Heart right ventricle (tissue), 16 donors: Measurements from ENCODE around the gene FLNC. TPM values are rescaled to one million over a fixed set of nuclear protein-coding genes. Genes with fewer than 3 reads are reported as not detected.

Experiments
- ATAC-seq, 8 donors: fragments of 200-7000 bp; cut with Tn5 transposase; one replicate each; pipeline ENCODE4 v1.9.1; 2020; ENCODE audit warnings: mild to moderate bottlenecking in 8 of 8, moderate library complexity in 8 of 8, moderate number of reproducible peaks in 1 of 8
- DNase-seq, 2 donors: peaks; one replicate each; pipeline ENCODE4 v3.0.0-alpha.2; 2020
- H3K27ac ChIP-seq, 10 donors: fragments of 200-600 bp; sonication (generic) in 2 of 10; one replicate each; pipeline versions ENCODE4 v1.5.0 to v1.8.0; 2020 to 2022; ENCODE audit warnings: mild to moderate bottlenecking in 3 of 10
- H3K27me3 ChIP-seq, 7 donors: fragments of 200-600 bp; one replicate each; pipeline ENCODE4 v1.8.0; 2021 to 2022; ENCODE audit warnings: mild to moderate bottlenecking in 2 of 7
- H3K36me3 ChIP-seq, 9 donors: fragments of 200-600 bp; sonication (generic) in 1 of 9; one replicate each; pipeline versions ENCODE4 v1.5.0 to v1.8.0; 2020 to 2022; ENCODE audit warnings: mild to moderate bottlenecking in 2 of 9
- H3K4me1 ChIP-seq, 9 donors: fragments of 200-600 bp; sonication (generic) in 1 of 9; one replicate each; pipeline versions ENCODE4 v1.5.0 to v1.8.0; 2020 to 2022; ENCODE audit warnings: mild to moderate bottlenecking in 4 of 9
- H3K4me3 ChIP-seq, 10 donors: fragments of 200-600 bp; sonication (generic) in 2 of 10; one replicate each; pipeline versions ENCODE4 v1.5.0 to v1.8.0; 2020 to 2022; ENCODE audit warnings: mild to moderate bottlenecking in 7 of 10, moderate library complexity in 2 of 10
- H3K9me3 ChIP-seq, 11 donors: fragments of 200-600 bp in 10 of 11; sonication (generic) in 2 of 11; one replicate each; pipeline versions ENCODE4 v1.5.0 to v1.8.0; 2013 to 2022; ENCODE audit warnings: mild to moderate bottlenecking in 2 of 11, control low read depth in 1 of 11, moderate library complexity in 1 of 11
- CTCF ChIP-seq, 9 donors: fragments of 200-600 bp; sonication (generic) in 2 of 9; IDR thresholded peaks; one replicate each; pipeline versions ENCODE4 v1.5.0 to v1.8.0; 2021 to 2022; ENCODE audit warnings: antibody characterized with exemption in 9 of 9, mild to moderate bottlenecking in 5 of 9, moderate library complexity in 1 of 9
- WGBS, 2 donors: extraction: QIAGEN DNeasy Blood & Tissue Kit; methylation state at CpG; one replicate each; pipeline ENCODE4 v1.1.7; 2013; ENCODE audit warnings: inconsistent platforms in 1 of 2; 5-methylcytosine and 5-hydroxymethylcytosine counted together
- intact Hi-C, 10 donors: fragments of 100-400 bp; cut with DNase I; formaldehyde crosslinking; loops; one replicate each; pipeline versions ENCODE4 v1.11.1 to v1.14.2; 2022
- polyA plus RNA-seq, 2 donors: library from polyadenylated mRNA; stranded (reverse); fragments of 200-250 nt; gene quantifications; one replicate each; pipeline ENCODE4 v1.2.3, GENCODE V29; 2013
- total RNA-seq, 10 donors: library from RNA; stranded (reverse); fragmentation: NEBNext Ultra II Directional in 3 of 10; extraction: Animal tissue kit (Norgen Biotek cat#: 25700) in 3 of 10; gene quantifications; one replicate each; pipeline versions ENCODE4 v1.2.1 to v1.2.4, GENCODE V29; 2021 to 2023
- donor health status: Arrhythmogenic right ventricular cardiomyopathy.
- donor health status: ischemic (EF 13 %, LVEDD 7.1; RV severe dilation, severe dysfunction).
- donor health status: healthy with polysubstance abuse.
- donor health status: DM: no; HTN: yes; CAD: no.
- donor health status: DM: no; HTN: no; CAD: no.
- donor health status: ischemic (EF 25% LVEDD 6.9; RV normal size, moderate dysfunction).
- donor health status: ischemic (EF 25% LVEDD 5.7; RV mildly dilated, moderate dysfunction).
- donor health status: healthy.
- donor health status: DM: yes; HTN: yes; CAD: no.
- donor health status: Ischemic cardiomyopathy.
- donor health status: ischemic (EF 35%, LVEDD 5.7; RV mildly dilated, moderate dysfunction).
- donor health status: nonischemic (EF 11% LVEDD 7.7; RV severe dilation, severe dysfunction).
- donor health status: DM: yes; HTN: yes; CAD: no.
- donor health status: PGD.
- donor health status: ischemic (EF 29% LVEDD 5.4; RV normal size, mild dysfunction).
- donor health status: nonischemic (EF 23%, LVEDD 6.1; RV moderate dilation, normal function).

FLNC gene
- total and polyA plus RNA-seq, 12 donors: 223 to 2,445 (median 1,163) TPM

GRCh38 chr7:128801003-128801402 lies 29.2 kb upstream of the FLNC start:
- H3K4me1 ChIP-seq: no peaks in the 10 kb centered on the region
- ATAC-seq: no peak
- no peak for DNase-seq
- peaks cover 0 to 31% (median 0%) of the 10 kb centered on the region in 9 donors for H3K36me3 ChIP-seq
- H3K9me3 ChIP-seq: no peaks in the 10 kb centered on the region
- H3K27ac ChIP-seq: no peak overlapping the region
- H3K4me3 ChIP-seq: no peak overlapping the region
- intact Hi-C loops: no loop called here
- H3K27me3 ChIP-seq: no peaks in the 10 kb centered on the region
- 96 to 98% methylated on average over 9 of the region's 9 CpGs for WGBS, 2 donors
- no peak for TF ChIP-seq CTCF (IDR thresholded peaks at IDR 0.05)

GRCh38 chr7:128801667-128802418 lies 28.4 kb upstream of the FLNC start:
- Histone ChIP-seq H3K4me1 (no peaks in the 10 kb centered on the region), H3K27ac (no peak overlapping the region), H3K4me3 (no peak overlapping the region), H3K9me3 (no peaks in the 10 kb centered on the region), H3K27me3 (no peaks in the 10 kb centered on the region), H3K36me3 (peaks cover 0 to 39% (median 0%) of the 10 kb centered on the region in 9 donors)
- DNase-seq: no peak
- TF ChIP-seq CTCF (IDR thresholded peaks at IDR 0.05): no peak
- ATAC-seq: no peak
- WGBS, 2 donors: 88 to 98% methylated on average over 2 of the region's 2 CpGs
- intact Hi-C loops: no loop called here

GRCh38 chr7:128804484-128804883 lies 25.7 kb upstream of the FLNC start:
- Histone ChIP-seq H3K36me3 (peaks cover 0 to 39% (median 0%) of the 10 kb centered on the region in 9 donors), H3K27me3 (no peaks in the 10 kb centered on the region), H3K27ac (no peak overlapping the region), H3K4me1 (no peaks in the 10 kb centered on the region), H3K9me3 (no peaks in the 10 kb centered on the region), H3K4me3 (no peak overlapping the region)
- intact Hi-C loops: no loop called here
- DNase-seq: no peak
- 80 to 82% methylated on average over 6 of the region's 6 CpGs for WGBS, 2 donors
- no peak for TF ChIP-seq CTCF (IDR thresholded peaks at IDR 0.05)
- ATAC-seq: no peak

- Histone ChIP-seq H3K4me3 (no peak overlapping the region), H3K9me3 (no peaks in the 10 kb centered on the region), H3K36me3 (peaks cover 0 to 40% (median 0%) of the 10 kb centered on the region in 9 donors), H3K4me1 (no peaks in the 10 kb centered on the region), H3K27ac (no peak overlapping the region), H3K27me3 (no peaks in the 10 kb centered on the region)
- ATAC-seq: no peak
- TF ChIP-seq CTCF (IDR thresholded peaks at IDR 0.05): no peak
- WGBS, 2 donors: 91 to 95% methylated on average over 5 of the region's 5 CpGs
- intact Hi-C loops: no loop called here
- DNase-seq: no peak
Observed at GRCh38 chr7:128805225-128805624, 25.0 kb upstream of the FLNC start.
